Measurements from ENCODE around the gene IGF1R.

Gene IGF1R

GRCh38 chr15:98980899-98981228 is 332.5 kb downstream of the IGF1R start:
- no peak overlapping the region for H3K27ac ChIP-seq (ENCODE audit: low read length)
- peaks cover 3% of the 10 kb centered on the region; the same call in 1 of the 2 replicates for H3K27me3 ChIP-seq (ENCODE audit: low read depth, low read length)
- H3K4me1 ChIP-seq (ENCODE audit: low read length) = no peaks in the 10 kb centered on the region
- H3K4me2 ChIP-seq (ENCODE audit: low read length) = no peak overlapping the region
- no peaks in the 10 kb centered on the region for H3K79me2 ChIP-seq (ENCODE audit: low read length)
- no peaks in the 10 kb centered on the region for H4K20me1 ChIP-seq (ENCODE audit: insufficient read depth, low read length)
- H3K9ac ChIP-seq (ENCODE audit: low read length) = no peak overlapping the region
- TF ChIP-seq EZH2phosphoT487 (IDR thresholded peaks at IDR 0.05; ENCODE audit: low read depth) (no peak), CTCF (IDR thresholded peaks at IDR 0.05; ENCODE audit: low read depth, low read length) (no peak)
- no peaks in the 10 kb centered on the region for H3K9me3 ChIP-seq (ENCODE audit: insufficient read depth, low read length)
- no peak overlapping the region for H2AFZ ChIP-seq (ENCODE audit: low read depth, low read length)
- H3K4me3 ChIP-seq (ENCODE audit: low read length) = no peak overlapping the region
- no peaks in the 10 kb centered on the region for H3K36me3 ChIP-seq (replicated peaks; ENCODE audit: low read depth, low read length)

- Histone ChIP-seq H3K4me2 (ENCODE audit: low read length) (no peak overlapping the region), H2AFZ (ENCODE audit: low read depth, low read length) (no peak overlapping the region)
- TF ChIP-seq CTCF (IDR thresholded peaks at IDR 0.05; ENCODE audit: low read depth, low read length) (no peak), EZH2phosphoT487 (IDR thresholded peaks at IDR 0.05; ENCODE audit: low read depth) (no peak)
These were observed 333.7 kb downstream of the IGF1R start for GRCh38 chr15:98981851-98982722.

GRCh38 chr15:98983334-98983733 is 335.0 kb downstream of the IGF1R start:
- Histone ChIP-seq H3K9ac (ENCODE audit: low read length) (no peak overlapping the region), H3K4me1 (ENCODE audit: low read length) (no peaks in the 10 kb centered on the region), H3K4me2 (ENCODE audit: low read length) (no peak overlapping the region), H3K79me2 (ENCODE audit: low read length) (no peaks in the 10 kb centered on the region), H2AFZ (ENCODE audit: low read depth, low read length) (no peak overlapping the region), H3K27ac (ENCODE audit: low read length) (no peak overlapping the region), H3K36me3 (replicated peaks; ENCODE audit: low read depth, low read length) (no peaks in the 10 kb centered on the region), H3K27me3 (ENCODE audit: low read depth, low read length) (peaks cover 3% of the 10 kb centered on the region; the same call in 1 of the 2 replicates), H3K4me3 (ENCODE audit: low read length) (no peak overlapping the region), H3K9me3 (ENCODE audit: insufficient read depth, low read length) (0 out of 2 replicates have a peak, but pooled peaks cover 5% of the 10 kb centered on the region), H4K20me1 (ENCODE audit: insufficient read depth, low read length) (no peaks in the 10 kb centered on the region)
- TF ChIP-seq CTCF (IDR thresholded peaks at IDR 0.05; ENCODE audit: low read depth, low read length) (no peak), EZH2phosphoT487 (IDR thresholded peaks at IDR 0.05; ENCODE audit: low read depth) (no peak)

More at GRCh38 chr15:98981851-98982722, 333.7 kb downstream of the IGF1R start:
- H3K27me3 ChIP-seq (ENCODE audit: low read depth, low read length) = peaks cover 3% of the 10 kb centered on the region; the same call in 1 of the 2 replicates
- H3K9ac ChIP-seq (ENCODE audit: low read length) = no peak overlapping the region
- no peak overlapping the region for H3K27ac ChIP-seq (ENCODE audit: low read length)
- no peaks in the 10 kb centered on the region for H4K20me1 ChIP-seq (ENCODE audit: insufficient read depth, low read length)
- H3K4me3 ChIP-seq (ENCODE audit: low read length) = no peak overlapping the region
- H3K36me3 ChIP-seq (replicated peaks; ENCODE audit: low read depth, low read length) = no peaks in the 10 kb centered on the region
- 0 out of 2 replicates have a peak, but pooled peaks cover 5% of the 10 kb centered on the region for H3K9me3 ChIP-seq (ENCODE audit: insufficient read depth, low read length)
- no peaks in the 10 kb centered on the region for H3K79me2 ChIP-seq (ENCODE audit: low read length)
- H3K4me1 ChIP-seq (ENCODE audit: low read length) = no peaks in the 10 kb centered on the region

- Histone ChIP-seq H3K4me3 (ENCODE audit: low read length) (no peak overlapping the region), H4K20me1 (ENCODE audit: insufficient read depth, low read length) (no peaks in the 10 kb centered on the region), H3K9ac (ENCODE audit: low read length) (no peak overlapping the region), H3K4me1 (ENCODE audit: low read length) (no peaks in the 10 kb centered on the region), H2AFZ (ENCODE audit: low read depth, low read length) (no peak overlapping the region), H3K4me2 (ENCODE audit: low read length) (no peak overlapping the region), H3K9me3 (ENCODE audit: insufficient read depth, low read length) (0 out of 2 replicates have a peak, but pooled peaks cover 5% of the 10 kb centered on the region), H3K36me3 (replicated peaks; ENCODE audit: low read depth, low read length) (no peaks in the 10 kb centered on the region), H3K27me3 (ENCODE audit: low read depth, low read length) (peaks cover 14% of the 10 kb centered on the region; the same call in 1 of the 2 replicates), H3K27ac (ENCODE audit: low read length) (no peak overlapping the region), H3K79me2 (ENCODE audit: low read length) (no peaks in the 10 kb centered on the region)
- TF ChIP-seq EZH2phosphoT487 (IDR thresholded peaks at IDR 0.05; ENCODE audit: low read depth) = no peak
- TF ChIP-seq CTCF (IDR thresholded peaks at IDR 0.05; ENCODE audit: low read depth, low read length) = no peak
These were observed 337.9 kb downstream of the IGF1R start for GRCh38 chr15:98986281-98986680.
